Nephron progenitor cell (in vitro differentiated cells): ENCODE measurements around the gene OR4D11.

Experiments used
- DNase-seq: peaks from one replicate; pipeline ENCODE4 v3.0.0; 2021
- H3K27ac Mint-ChIP-seq: 2 replicates; pipeline ENCODE4 v1.8.0; 2021; ENCODE audit warnings: mild to moderate bottlenecking, moderate library complexity, mixed read lengths
- H3K27me3 Mint-ChIP-seq: 2 replicates; pipeline ENCODE4 v1.8.0; 2021; ENCODE audit warnings: mild to moderate bottlenecking, low read depth, mixed read lengths; ENCODE audit not compliant: poor library complexity
- H3K36me3 Mint-ChIP-seq: 2 replicates; pipeline ENCODE4 v1.8.0; 2021; ENCODE audit warnings: low read depth, mixed read lengths
- H3K4me1 Mint-ChIP-seq: 2 replicates; pipeline ENCODE4 v1.8.0; 2021; ENCODE audit warnings: mixed read lengths
- H3K4me3 Mint-ChIP-seq: 2 replicates; pipeline ENCODE4 v1.8.0; 2021; ENCODE audit warnings: mild to moderate bottlenecking, moderate library complexity, mixed read lengths
- H3K9me3 Mint-ChIP-seq: 2 replicates; pipeline ENCODE4 v1.8.0; 2021; ENCODE audit warnings: mild to moderate bottlenecking, moderate library complexity, mixed read lengths
- CTCF ChIP-seq: fragments of 200-600 bp; sonication (generic); IDR thresholded peaks from 2 replicates; pipeline ENCODE4 v1.5.0; 2021; ENCODE audit warnings: antibody characterized with exemption

The OR4D11 gene

GRCh38 chr11:59551659-59552521 lies 48.5 kb downstream of the OR4D11 start:
- H3K36me3 Mint-ChIP-seq: no peaks in the 10 kb centered on the region
- H3K27ac Mint-ChIP-seq: peak overlapping the region; percentile 88
- H3K4me1 Mint-ChIP-seq: peaks cover 36% of the 10 kb centered on the region

DNA sequence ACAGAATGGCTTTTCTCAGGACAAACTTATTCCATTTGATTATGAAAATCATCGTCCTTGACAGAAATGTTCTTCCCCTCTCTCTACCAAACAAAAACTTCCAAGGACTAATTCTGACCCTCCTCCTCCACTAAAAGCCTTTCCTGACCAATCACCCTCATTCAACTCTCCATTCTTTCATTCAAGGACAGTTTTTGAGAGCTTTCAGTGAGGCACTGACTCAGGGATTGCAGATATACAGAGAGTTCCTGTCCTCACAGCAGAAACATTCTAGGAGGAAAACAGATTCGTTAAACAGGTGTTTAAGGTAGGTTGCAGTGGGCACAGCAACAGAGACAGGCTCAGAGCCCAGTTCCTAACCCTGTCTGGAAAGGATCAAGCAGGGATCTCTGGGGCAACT lies 49.5 kb downstream of the OR4D11 start:
- no peak overlapping the region for H3K27ac Mint-ChIP-seq
- peak overlapping the region; percentile 83 for H3K4me3 Mint-ChIP-seq
- H3K27me3 Mint-ChIP-seq: peaks cover 34% of the 10 kb centered on the region
- peaks cover 30% of the 10 kb centered on the region for H3K4me1 Mint-ChIP-seq
- no peaks in the 10 kb centered on the region for H3K9me3 Mint-ChIP-seq
- H3K36me3 Mint-ChIP-seq: no peaks in the 10 kb centered on the region
- DNase-seq: no peak
- TF ChIP-seq CTCF: no peak

More at GRCh38 chr11:59551659-59552521, 48.5 kb downstream of the OR4D11 start:
- peak overlapping the region; percentile 83 for H3K4me3 Mint-ChIP-seq
- DNase-seq: peak; percentile 47
- H3K27me3 Mint-ChIP-seq: peaks cover 29% of the 10 kb centered on the region
- H3K9me3 Mint-ChIP-seq: no peaks in the 10 kb centered on the region
- no peak for TF ChIP-seq CTCF

DNA sequence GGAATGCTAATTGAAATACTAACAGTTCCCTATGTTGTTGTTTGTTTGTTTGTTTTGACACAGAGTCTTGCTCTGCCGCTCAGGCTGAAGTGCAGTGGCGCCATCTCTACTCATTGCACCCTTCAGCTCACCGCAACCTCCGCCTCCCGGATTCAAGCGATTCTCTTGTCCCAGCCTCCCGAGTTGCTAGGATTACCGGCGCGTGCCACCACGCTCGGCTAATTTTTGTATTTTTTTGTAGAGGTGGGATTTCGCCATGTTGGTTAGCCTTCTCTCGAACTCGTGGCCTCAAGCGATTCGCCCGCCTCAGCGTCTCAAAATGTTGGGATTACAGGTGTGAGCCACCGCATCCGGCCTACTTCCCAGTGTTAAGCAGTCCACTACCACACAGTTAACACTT lies 49.9 kb downstream of the OR4D11 start:
- Mint-ChIP-seq H3K27ac (no peak overlapping the region), H3K4me3 (peak overlapping the region; percentile 25), H3K9me3 (no peaks in the 10 kb centered on the region), H3K36me3 (no peaks in the 10 kb centered on the region), H3K4me1 (peaks cover 25% of the 10 kb centered on the region), H3K27me3 (peaks cover 34% of the 10 kb centered on the region)
- DNase-seq: no peak
- no peak for TF ChIP-seq CTCF
